GM19395 (cell line): ENCODE measurements around the gene TTF1.

Experiments used
- ATAC-seq: cut with Tn5 transposase; IDR thresholded peaks from one replicate; pipeline ENCODE4 v1.9.1; 2021; ENCODE audit warnings: mild to moderate bottlenecking, moderate library complexity; ENCODE audit not compliant: unreplicated experiment

TTF1 gene

DNA sequence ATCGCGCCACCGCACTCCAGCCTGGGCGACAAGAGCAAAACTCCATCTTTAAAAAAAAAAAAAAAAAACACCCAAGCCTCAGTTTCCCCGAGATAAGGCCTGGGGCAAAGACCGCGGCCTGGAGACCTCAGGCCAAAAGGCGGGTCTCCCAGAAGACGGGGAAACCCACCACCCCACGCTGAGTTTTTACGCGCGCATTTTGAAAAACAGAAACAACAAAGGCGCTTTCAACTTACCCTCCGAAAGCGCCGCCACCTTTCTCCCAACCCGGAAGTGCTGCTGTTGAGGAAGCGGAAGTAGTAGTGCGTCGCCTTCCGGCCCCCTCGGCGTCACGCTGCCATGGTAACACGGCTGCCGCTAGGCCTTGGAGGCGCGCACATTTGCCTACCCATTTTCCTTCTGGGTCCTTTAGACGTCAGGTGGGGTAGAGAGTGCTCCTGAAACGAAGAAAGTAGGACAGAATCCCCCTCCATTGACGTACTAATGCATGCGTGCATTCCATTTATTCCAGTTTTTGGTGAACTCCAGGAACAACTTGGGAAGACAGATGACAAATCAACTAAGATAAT, at the start of gene TTF1:
TTF1 (minus strand) TSS at position 287 of the 569 bp plus-strand sequence. CDS start 4,019 bp downstream, outside the sequence.
- peak; percentile 77 for ATAC-seq

DNA sequence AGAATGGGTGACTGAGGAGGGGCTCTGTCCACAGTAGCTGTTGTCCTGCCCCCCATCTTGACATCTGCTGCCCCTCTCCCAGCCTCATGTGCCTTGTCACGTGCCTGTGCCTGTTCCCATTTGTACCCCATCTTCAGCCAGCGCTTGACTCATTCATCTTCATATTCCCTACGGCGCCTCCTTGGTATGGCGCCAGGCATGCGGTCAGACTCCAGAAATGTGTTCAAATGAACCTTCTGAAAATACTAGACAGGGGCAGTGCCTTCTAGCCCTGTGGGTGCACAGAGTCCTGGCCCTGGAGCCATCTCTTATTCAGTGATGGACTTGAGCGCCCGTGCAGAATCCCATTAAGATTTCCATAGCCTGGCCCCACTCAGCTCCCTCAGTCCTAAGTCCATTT, 49.6 kb upstream of the TTF1 start:
- ATAC-seq, result no peak

DNA sequence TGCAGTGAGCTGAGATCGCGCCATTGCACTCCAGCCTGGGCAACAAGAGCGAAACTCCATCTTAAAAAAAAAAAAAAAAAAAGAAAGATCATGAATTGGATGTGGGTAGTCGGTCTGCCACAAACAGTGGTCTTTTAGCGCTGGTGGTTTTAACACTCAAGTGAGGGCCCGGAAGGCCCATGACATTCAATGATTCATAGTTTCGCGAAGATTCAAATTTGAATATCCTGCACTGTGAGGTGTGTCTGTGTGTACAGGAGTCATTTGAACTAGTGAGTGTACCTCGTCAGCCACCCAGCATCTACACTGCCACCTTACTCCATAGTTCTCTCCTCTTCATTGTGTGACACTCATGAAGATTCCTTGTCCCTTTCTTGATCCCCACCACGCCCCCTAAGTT, 44.6 kb upstream of the TTF1 start:
- no peak for ATAC-seq

GRCh38 chr9:132447902-132448301, 41.3 kb upstream of the TTF1 start:
- ATAC-seq, result no peak

- ATAC-seq, result no peak
These were observed 40.7 kb upstream of the TTF1 start for GRCh38 chr9:132447346-132447745.

DNA sequence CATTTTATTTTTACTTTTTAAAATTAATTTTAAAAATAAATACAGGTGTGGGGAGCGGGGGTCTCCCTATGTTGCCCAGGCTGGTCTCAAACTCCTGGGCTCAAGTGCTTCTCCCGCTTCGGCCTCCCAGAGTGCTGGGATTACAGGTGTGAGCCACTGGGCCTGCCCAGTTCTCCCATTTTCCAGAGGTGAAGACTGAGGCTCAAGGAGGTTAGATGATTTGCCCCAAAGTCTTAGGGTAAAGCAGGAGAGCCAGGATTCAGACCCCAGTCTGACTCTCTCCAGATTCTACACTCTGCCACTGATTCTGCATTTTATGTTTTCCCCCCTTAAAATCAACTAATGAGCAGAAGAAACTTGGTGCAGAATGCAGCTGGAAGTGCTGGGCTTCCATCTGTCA, 40.2 kb upstream of the TTF1 start:
- ATAC-seq, result no peak

DNA sequence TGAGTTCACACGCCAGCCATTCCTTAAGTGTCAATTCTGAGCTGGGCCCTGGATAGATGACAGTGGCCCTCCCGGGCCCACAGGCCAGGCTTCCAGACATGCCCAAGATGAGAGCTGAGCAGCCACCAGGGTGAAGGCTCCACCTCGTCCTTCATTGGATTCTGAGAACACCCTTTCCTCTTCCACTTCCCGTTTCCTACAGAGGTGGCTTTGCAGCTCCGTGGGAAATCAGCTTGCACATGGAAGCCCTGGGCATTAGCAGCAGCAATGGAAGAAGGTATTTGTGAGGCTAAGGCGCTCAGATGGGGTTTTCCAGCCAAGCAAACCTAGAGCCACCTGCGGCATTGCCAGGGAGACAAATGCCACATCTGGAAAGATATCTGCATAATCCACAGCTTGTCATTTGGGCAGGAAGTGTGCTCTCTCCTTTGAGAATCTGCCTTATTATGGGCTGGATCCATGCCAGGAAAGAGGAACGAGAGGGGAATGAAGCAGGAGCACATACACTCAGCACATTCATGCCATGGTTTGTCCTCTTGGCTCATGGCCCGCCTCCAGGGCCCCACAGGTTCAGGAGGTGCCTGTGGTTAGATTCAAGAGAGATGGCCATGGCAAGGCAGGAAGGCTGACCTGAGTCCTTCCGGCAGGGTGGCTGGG, 37.4 kb upstream of the TTF1 start:
- ATAC-seq, result no peak

DNA sequence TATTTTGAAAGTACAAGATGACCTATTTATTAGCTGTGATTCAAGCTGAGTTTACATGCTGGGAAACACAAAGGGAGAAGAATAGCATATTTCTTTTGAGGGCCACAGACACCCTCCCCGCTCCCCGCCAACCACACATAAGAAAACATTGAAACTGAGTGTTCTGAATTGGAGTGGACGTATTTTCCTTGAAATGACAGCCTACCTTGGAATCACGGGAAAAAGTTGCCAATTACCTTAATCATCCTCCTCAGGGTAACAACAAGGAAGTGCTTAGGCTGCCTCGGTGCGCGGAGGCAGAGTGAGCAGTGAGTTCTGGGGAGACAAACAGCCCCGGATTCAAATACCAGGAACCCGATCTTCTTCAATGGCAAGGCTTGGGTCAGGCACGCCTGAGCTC, 34.8 kb upstream of the TTF1 start:
- ATAC-seq, result no peak

- ATAC-seq, result no peak
These were observed 34.1 kb upstream of the TTF1 start for GRCh38 chr9:132440735-132441134.

GRCh38 chr9:132439153-132439552, 32.5 kb upstream of the TTF1 start:
- ATAC-seq, result no peak

DNA sequence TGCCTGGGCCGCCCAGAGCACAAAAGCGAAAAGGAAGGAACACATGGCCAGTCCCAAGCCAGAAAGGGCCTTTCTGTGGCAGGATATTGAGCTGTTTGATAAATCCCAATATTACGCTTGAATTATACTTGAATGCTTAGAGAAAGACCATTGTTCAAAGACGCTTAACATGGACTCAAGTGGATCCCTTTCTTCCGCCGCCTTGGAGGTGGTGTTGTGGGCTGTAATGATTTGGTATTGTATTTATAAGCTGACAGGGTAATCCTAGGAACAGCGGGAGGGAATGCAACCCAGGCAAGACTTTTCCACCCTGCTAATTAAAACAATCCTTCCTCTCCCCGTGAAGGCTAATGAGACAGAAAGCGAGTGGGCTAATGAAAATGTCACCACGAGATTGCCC, 28.2 kb upstream of the TTF1 start:
- no peak for ATAC-seq

- ATAC-seq, result no peak
These were observed 24.4 kb upstream of the TTF1 start for GRCh38 chr9:132430998-132431397.

DNA sequence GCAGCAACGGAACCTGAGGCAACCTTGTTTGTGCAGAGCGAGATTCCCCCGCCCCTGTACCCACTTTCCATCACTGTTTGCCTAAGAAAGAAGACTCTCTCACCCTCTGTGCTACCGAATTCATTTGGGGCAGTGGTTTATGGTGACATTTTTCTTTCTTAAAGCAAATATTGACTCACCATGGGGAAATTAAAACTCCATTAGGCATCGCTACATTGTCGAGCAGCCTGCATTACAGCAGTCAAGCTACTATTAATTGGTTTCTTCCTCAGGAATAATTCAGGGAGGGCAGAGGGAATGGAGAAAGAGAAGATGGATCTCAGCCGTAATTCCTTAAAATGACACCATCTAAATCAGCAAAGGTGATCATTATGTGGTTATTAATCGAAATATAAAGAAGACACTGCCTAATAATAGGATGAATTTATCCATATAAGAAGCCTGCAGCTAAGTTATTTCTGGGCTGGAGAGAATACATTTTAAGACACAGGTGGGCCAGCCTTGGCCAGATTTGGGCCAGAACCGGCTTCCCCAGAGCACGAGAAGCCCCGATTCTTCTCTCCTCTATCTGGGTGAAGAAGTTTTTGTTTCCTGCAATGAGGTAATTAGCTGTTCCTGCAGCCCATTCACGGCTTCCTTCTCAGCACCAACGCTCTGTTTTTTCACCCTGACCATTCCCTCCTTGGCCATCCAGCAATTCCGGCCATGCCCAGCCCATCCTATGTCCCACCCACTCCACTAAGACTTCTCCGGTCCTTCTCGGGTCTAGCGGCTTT, 20.2 kb upstream of the TTF1 start:
- ATAC-seq, result no peak

GRCh38 chr9:132425675-132426062, 19.0 kb upstream of the TTF1 start:
- ATAC-seq, result no peak

GRCh38 chr9:132424857-132425674, 18.4 kb upstream of the TTF1 start:
- no peak for ATAC-seq

DNA sequence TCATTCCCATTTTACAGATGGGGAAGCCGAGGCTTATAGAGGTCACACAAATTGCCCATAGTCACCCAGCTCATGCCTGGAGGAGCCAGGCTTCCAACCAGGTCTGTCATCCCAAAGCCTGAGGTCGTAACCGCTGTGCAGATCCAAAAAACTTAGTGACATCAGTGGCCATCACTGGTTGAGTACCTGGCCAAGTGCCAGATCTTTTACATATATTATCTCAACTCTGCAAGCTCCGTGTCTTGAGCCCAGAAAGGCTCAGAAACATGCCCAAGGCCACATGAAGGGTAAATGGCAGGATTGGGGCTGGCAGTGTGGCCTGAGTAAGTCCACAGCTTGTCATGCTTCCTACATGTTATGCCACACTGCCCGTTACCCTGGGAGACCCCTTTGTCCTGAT, 16.9 kb upstream of the TTF1 start:
- ATAC-seq, result no peak

DNA sequence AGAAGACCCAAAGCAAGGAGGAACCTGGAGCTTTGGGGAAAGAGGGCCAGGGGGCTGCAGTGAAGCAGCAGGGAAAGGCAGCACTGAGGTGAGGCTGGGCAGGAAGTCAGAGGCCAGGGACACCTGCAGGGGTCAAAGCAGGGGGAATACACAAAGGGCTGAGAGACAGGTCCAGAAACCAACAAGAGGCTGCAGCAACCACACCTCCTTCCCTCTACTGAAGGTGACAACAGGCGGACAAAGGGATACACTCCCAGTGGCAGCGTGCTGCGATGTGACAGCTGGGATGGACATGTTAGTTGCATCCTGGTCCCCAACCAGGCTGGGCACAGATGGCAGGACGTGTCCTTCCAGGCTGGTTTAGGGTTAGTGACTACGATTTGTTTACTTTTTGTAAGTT, 15.9 kb upstream of the TTF1 start:
- ATAC-seq, result no peak

GRCh38 chr9:132418726-132419363, 12.2 kb upstream of the TTF1 start:
- no peak for ATAC-seq

- no peak for ATAC-seq
These were observed 8.5 kb upstream of the TTF1 start for GRCh38 chr9:132415181-132415580.

- no peak for ATAC-seq
These were observed 8.1 kb upstream of the TTF1 start for GRCh38 chr9:132414731-132415130.

GRCh38 chr9:132413926-132414325, 7.3 kb upstream of the TTF1 start:
- ATAC-seq, result no peak
